Astrocyte (in vitro differentiated cells and primary cell): ENCODE results near the gene CAPN7.

Source experiments
- EZH2 ChIP-seq: IDR thresholded peaks from 2 replicates; pipeline ENCODE4 v1.6.1; 2012; ENCODE audit warnings: mild to moderate bottlenecking, low read length, inconsistent platforms; ENCODE audit not compliant: insufficient read depth
- TF ChIP-seq, protein P1 (sequence below): IDR thresholded peaks from 2 replicates; pipeline ENCODE4 v1.5.1; 2011; ENCODE audit warnings: low read depth, mild to moderate bottlenecking, inconsistent platforms, low read length, moderate library complexity; ENCODE audit not compliant: insufficient read depth

DNA sequence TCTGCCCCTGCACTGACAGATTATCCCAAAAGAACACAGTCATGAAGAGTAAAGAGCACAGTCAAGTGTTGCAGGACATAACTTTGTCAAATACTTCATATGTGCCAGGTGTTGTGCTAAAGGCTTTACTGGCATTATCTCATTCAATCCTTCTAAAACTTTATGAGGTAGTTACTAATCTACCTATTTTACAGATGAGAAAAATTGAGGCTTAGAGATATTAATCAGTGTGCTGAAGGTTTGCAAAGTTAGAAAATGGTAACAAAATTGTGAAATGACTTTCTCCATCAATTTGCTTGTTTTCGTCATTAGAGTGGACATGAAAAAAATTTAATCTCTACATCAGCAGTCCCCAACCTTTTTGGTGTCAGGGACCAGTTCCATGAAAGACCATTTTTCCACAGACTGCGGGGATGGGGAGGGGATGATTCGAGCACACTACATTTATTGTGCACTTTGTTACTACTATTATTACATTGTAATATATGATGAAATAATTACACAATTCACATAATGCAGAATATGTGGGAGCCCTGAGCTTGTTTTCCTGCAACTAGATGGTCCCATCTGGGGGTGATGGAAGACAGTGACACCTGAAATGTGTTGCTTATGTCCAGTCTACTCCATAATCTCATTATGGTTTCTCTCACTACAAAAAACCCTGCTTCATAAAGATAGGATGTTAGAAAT is 8.6 kb upstream of the CAPN7 start:
- TF ChIP-seq, protein P1, sequence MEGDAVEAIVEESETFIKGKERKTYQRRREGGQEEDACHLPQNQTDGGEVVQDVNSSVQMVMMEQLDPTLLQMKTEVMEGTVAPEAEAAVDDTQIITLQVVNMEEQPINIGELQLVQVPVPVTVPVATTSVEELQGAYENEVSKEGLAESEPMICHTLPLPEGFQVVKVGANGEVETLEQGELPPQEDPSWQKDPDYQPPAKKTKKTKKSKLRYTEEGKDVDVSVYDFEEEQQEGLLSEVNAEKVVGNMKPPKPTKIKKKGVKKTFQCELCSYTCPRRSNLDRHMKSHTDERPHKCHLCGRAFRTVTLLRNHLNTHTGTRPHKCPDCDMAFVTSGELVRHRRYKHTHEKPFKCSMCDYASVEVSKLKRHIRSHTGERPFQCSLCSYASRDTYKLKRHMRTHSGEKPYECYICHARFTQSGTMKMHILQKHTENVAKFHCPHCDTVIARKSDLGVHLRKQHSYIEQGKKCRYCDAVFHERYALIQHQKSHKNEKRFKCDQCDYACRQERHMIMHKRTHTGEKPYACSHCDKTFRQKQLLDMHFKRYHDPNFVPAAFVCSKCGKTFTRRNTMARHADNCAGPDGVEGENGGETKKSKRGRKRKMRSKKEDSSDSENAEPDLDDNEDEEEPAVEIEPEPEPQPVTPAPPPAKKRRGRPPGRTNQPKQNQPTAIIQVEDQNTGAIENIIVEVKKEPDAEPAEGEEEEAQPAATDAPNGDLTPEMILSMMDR = no peak
- no peak for TF ChIP-seq EZH2
